Liver (tissue), 3 donors: ENCODE data around the gene STAMBPL1.

Source experiments
- ATF3 ChIP-seq: IDR thresholded peaks from 2 replicates; pipeline ENCODE4 v1.6.1; 2016; ENCODE audit warnings: antibody characterized with exemption
- CTCF ChIP-seq: fragments of 150-350 bp; IDR thresholded peaks from 2 replicates; pipeline ENCODE4 v1.5.1; 2017; ENCODE audit warnings: improper control_type of control experiment, low read depth, low read length; ENCODE audit not compliant: missing input control
- JUND ChIP-seq, 2 donors: IDR thresholded peaks; 2 replicates each; pipeline ENCODE4 v1.6.1; 2016; ENCODE audit warnings: antibody characterized with exemption in 2 of 2
- MAX ChIP-seq: IDR thresholded peaks from 2 replicates; pipeline ENCODE4 v1.6.1; 2016; ENCODE audit warnings: antibody characterized with exemption
- RAD21 ChIP-seq, 2 donors: IDR thresholded peaks; 2 replicates each; pipeline ENCODE4 v1.6.1; 2016; ENCODE audit warnings: antibody characterized with exemption in 2 of 2, mild to moderate bottlenecking in 2 of 2
- REST ChIP-seq: IDR thresholded peaks from 2 replicates; pipeline ENCODE4 v1.6.1; 2016; ENCODE audit warnings: antibody characterized with exemption, mild to moderate bottlenecking
- TAF1 ChIP-seq: conservative IDR thresholded peaks from 2 replicates; pipeline ENCODE4 v1.6.1; 2016; ENCODE audit warnings: antibody characterized with exemption, mild to moderate bottlenecking
- YY1 ChIP-seq: IDR thresholded peaks from 2 replicates; pipeline ENCODE4 v1.6.1; 2016; ENCODE audit warnings: antibody characterized with exemption, mild to moderate bottlenecking
- donor health status: healthy.
- donor health status: healthy.

- TF ChIP-seq CTCF (no peak), TAF1 (no peak), ATF3 (no peak), JUND (IDR thresholded peaks at IDR 0.05) (no peak), MAX (no peak), YY1 (no peak), REST (no peak), RAD21 (IDR thresholded peaks at IDR 0.05) (no peak)
Measured at GRCh38 chr10:88922041-88922440, 42.0 kb downstream of the STAMBPL1 start.
